SK-N-SH treated with all-trans-retinoic acid at 6 μM for 48 hours (cell line): ENCODE measurements around the gene PRMT7.

Experiments used
- CSDC2 ChIP-seq: fragments of 250-450 bp; sonication (Bioruptor Pico); IDR thresholded peaks from 2 replicates; pipeline ENCODE4 v1.5.0; 2020; ENCODE audit warnings: mild to moderate bottlenecking, moderate library complexity
- PATZ1 ChIP-seq: fragments of 250-450 bp; sonication (Bioruptor Pico); IDR thresholded peaks from 2 replicates; pipeline ENCODE4 v1.8.0; 2020; ENCODE audit warnings: mild to moderate bottlenecking, moderate library complexity, borderline replicate concordance
- RARB ChIP-seq: fragments of 250-450 bp; sonication (Bioruptor Pico); IDR thresholded peaks from 2 replicates; pipeline ENCODE4 v1.8.0; 2021; ENCODE audit warnings: mild to moderate bottlenecking, moderate library complexity
- SNAI2 ChIP-seq: fragments of 250-450 bp; sonication (Bioruptor Pico); IDR thresholded peaks from 2 replicates; pipeline ENCODE4 v1.5.0; 2020; ENCODE audit warnings: mild to moderate bottlenecking, moderate library complexity

GRCh38 chr16:68372381-68372720 lies 61.5 kb downstream of the PRMT7 start:
- TF ChIP-seq CSDC2 (CRISPR knock-in tag) (no peak), PATZ1 (no peak), RARB (CRISPR knock-in tag) (no peak), SNAI2 (no peak)
